ENCODE data around the gene IQUB. TPM values are rescaled to one million over a fixed set of nuclear protein-coding genes. Genes with fewer than 3 reads are reported as not detected.
A peak's percentile ranks its signal among the peaks of the same experiment; 100 is the strongest.

IQUB gene
- total and polyA plus RNA-seq, 2 experiments from 2014 or later, result 0.97 to 2.2 TPM

DNA sequence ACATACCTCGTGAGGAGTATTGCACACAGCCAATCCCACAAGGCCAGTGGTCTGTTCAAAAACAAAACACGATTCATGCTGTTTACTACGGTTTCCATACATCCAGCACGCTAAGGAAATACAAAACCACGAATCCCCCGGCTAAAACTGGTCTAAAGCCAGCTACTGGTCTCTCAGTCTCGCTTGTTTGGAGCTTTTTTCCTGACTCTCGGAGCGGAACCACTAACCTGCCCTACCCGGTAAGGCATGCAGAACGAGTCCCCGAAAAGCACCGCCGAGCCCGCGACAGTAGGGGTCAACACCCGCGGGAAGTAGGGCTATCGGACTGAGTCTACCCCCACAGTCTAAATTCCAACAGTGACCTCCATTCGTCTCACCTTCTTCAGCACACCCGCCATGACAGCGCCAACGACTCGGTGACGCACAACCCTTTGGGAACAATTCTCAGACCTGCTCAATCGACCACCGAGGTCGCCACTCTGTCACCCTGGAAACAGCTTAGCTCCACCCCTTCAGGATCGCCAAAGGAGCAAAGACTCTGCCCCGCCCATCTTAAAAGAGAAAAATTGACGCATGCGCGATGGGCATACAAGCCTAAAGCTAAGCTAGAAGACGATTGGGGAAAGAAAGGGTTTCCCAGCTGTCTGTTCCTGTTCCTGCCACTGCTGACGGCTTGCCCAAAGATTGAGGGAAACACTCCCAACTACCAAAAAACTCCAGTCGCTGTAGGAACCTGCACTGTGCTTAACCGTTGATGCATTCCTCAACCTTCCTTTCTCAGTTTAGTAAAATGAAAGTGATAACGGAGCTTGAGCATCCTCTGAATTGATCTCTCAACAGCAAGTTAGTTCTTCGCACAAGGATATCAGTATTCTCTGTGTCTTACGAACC lies 23.2 kb upstream of the IQUB start, which contains the start of gene NDUFA5:
NDUFA5 (minus strand) TSS at position 421 of the 891 bp plus-strand sequence; CDS start at position 398, 23 bp downstream.
- TF ChIP-seq, protein P1, sequence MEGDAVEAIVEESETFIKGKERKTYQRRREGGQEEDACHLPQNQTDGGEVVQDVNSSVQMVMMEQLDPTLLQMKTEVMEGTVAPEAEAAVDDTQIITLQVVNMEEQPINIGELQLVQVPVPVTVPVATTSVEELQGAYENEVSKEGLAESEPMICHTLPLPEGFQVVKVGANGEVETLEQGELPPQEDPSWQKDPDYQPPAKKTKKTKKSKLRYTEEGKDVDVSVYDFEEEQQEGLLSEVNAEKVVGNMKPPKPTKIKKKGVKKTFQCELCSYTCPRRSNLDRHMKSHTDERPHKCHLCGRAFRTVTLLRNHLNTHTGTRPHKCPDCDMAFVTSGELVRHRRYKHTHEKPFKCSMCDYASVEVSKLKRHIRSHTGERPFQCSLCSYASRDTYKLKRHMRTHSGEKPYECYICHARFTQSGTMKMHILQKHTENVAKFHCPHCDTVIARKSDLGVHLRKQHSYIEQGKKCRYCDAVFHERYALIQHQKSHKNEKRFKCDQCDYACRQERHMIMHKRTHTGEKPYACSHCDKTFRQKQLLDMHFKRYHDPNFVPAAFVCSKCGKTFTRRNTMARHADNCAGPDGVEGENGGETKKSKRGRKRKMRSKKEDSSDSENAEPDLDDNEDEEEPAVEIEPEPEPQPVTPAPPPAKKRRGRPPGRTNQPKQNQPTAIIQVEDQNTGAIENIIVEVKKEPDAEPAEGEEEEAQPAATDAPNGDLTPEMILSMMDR (IDR thresholded peaks at IDR 0.05; ENCODE audit: poor library complexity), result no peak
- TF ChIP-seq EZH2phosphoT487 (IDR thresholded peaks at IDR 0.05; ENCODE audit: low read depth, severe bottlenecking, unreplicated experiment) (no peak), EZH2 (IDR thresholded peaks at IDR 0.05; ENCODE audit: borderline replicate concordance) (no peak)
- WGBS (ENCODE audit: low lambda C conversion rate, missing lambda C conversion rate), result 4% methylated on average over 40 of the region's 40 CpGs
- peak within 1 kb of the TSS; percentile 60 for H3K4me3 ChIP-seq

DNA sequence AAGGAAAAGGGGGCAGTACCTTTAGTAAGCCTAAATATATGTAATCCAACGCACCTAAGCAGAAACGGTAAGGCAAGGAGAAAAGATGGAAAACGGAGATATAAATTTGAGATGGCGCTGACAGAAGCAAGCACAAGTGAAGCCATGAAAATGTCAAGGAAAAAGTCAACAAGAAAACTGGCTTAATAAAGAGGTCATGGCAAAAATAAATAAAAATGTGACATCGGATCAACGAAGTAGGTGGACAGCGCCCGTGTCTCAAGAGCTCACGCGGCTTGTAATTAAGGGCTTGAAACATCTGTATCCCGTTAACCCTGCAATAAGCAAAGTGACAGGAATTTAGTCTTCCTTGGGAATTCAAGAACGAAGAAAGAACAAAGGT lies 22.6 kb upstream of the IQUB start:
- TF ChIP-seq EZH2phosphoT487 (IDR thresholded peaks at IDR 0.05; ENCODE audit: low read depth, severe bottlenecking, unreplicated experiment) (no peak), EZH2 (IDR thresholded peaks at IDR 0.05; ENCODE audit: borderline replicate concordance) (no peak)
- TF ChIP-seq, protein P1 (IDR thresholded peaks at IDR 0.05; ENCODE audit: poor library complexity), result no peak

More for the DNA sequence above, 23.2 kb upstream of the IQUB start, which contains the start of gene NDUFA5:
- no peaks in the 10 kb centered on the region for H3K36me3 ChIP-seq (replicated peaks; ENCODE audit: insufficient read depth, low read depth)
- H3K79me2 ChIP-seq, result peaks cover 42% of the 10 kb centered on the region
- peak within 1 kb of the TSS; percentile 86 for H3K4me2 ChIP-seq
- no peaks in the 10 kb centered on the region for H3K9me2 ChIP-seq (replicated peaks; ENCODE audit: insufficient read depth)
- H2AFZ ChIP-seq, result peak within 1 kb of the TSS; percentile 74
- peak; percentile 100 for DNase-seq (ENCODE audit: low spot score)
- H4K20me1 ChIP-seq (ENCODE audit: insufficient read depth, poor library complexity, severe bottlenecking), result no peaks in the 10 kb centered on the region
- no peaks in the 10 kb centered on the region for H3K9me3 ChIP-seq (ENCODE audit: low read depth)
- H3K4me1 ChIP-seq (ENCODE audit: insufficient read depth), result peaks cover 10% of the 10 kb centered on the region
- no peaks in the 10 kb centered on the region for H3K27me3 ChIP-seq
- peak within 1 kb of the TSS; percentile 90 for H3K27ac ChIP-seq

DNA sequence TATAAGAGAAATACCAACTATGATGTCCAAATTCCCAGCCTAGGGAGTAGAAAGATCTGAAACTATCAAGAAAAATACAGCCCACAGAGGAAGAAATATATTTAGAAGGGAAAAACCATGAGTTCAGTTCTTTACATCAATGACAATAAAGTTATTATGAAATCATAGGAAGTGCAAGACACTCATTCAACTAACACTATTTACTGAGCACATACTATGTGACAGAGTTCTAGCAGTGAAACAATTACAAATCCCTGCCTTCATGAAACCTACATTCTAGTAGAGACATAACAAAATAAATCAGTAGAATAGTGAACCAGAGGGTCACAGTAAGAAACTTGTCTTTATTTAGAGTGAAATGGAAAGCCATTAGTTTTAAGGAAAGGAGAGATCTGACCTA lies 21.1 kb upstream of the IQUB start:
- Histone ChIP-seq H2AFZ (no peak overlapping the region), H3K9me2 (replicated peaks; ENCODE audit: insufficient read depth) (no peaks in the 10 kb centered on the region), H3K9me3 (ENCODE audit: low read depth) (no peaks in the 10 kb centered on the region), H3K4me2 (no peak overlapping the region), H3K4me1 (ENCODE audit: insufficient read depth) (peaks cover 10% of the 10 kb centered on the region), H3K4me3 (no peak overlapping the region), H3K79me2 (peaks cover 58% of the 10 kb centered on the region), H4K20me1 (ENCODE audit: insufficient read depth, poor library complexity, severe bottlenecking) (peaks cover 5% of the 10 kb centered on the region), H3K36me3 (replicated peaks; ENCODE audit: insufficient read depth, low read depth) (no peaks in the 10 kb centered on the region), H3K27ac (no peak overlapping the region), H3K27me3 (no peaks in the 10 kb centered on the region)
- DNase-seq (ENCODE audit: low spot score), result no peak
- TF ChIP-seq EZH2phosphoT487 (IDR thresholded peaks at IDR 0.05; ENCODE audit: low read depth, severe bottlenecking, unreplicated experiment), result no peak
- TF ChIP-seq, protein P1 (IDR thresholded peaks at IDR 0.05; ENCODE audit: poor library complexity), result no peak
- TF ChIP-seq EZH2 (IDR thresholded peaks at IDR 0.05; ENCODE audit: borderline replicate concordance), result no peak

More for the DNA sequence above, 22.6 kb upstream of the IQUB start:
- peak; percentile 22 for DNase-seq (ENCODE audit: low spot score)
- Histone ChIP-seq H3K79me2 (peaks cover 46% of the 10 kb centered on the region), H2AFZ (peak overlapping the region; percentile 56), H3K36me3 (replicated peaks; ENCODE audit: insufficient read depth, low read depth) (no peaks in the 10 kb centered on the region), H4K20me1 (ENCODE audit: insufficient read depth, poor library complexity, severe bottlenecking) (peaks cover 2% of the 10 kb centered on the region), H3K4me2 (peak overlapping the region; percentile 86), H3K27me3 (no peaks in the 10 kb centered on the region), H3K9me2 (replicated peaks; ENCODE audit: insufficient read depth) (no peaks in the 10 kb centered on the region), H3K27ac (peak overlapping the region; percentile 90), H3K4me1 (ENCODE audit: insufficient read depth) (peaks cover 10% of the 10 kb centered on the region), H3K9me3 (ENCODE audit: low read depth) (no peaks in the 10 kb centered on the region), H3K4me3 (peak overlapping the region; percentile 60)
- WGBS (ENCODE audit: low lambda C conversion rate, missing lambda C conversion rate), result 6% methylated on average over 12 of the region's 12 CpGs
